Measurements from ENCODE around the gene SNPH.

The SNPH gene

DNA sequence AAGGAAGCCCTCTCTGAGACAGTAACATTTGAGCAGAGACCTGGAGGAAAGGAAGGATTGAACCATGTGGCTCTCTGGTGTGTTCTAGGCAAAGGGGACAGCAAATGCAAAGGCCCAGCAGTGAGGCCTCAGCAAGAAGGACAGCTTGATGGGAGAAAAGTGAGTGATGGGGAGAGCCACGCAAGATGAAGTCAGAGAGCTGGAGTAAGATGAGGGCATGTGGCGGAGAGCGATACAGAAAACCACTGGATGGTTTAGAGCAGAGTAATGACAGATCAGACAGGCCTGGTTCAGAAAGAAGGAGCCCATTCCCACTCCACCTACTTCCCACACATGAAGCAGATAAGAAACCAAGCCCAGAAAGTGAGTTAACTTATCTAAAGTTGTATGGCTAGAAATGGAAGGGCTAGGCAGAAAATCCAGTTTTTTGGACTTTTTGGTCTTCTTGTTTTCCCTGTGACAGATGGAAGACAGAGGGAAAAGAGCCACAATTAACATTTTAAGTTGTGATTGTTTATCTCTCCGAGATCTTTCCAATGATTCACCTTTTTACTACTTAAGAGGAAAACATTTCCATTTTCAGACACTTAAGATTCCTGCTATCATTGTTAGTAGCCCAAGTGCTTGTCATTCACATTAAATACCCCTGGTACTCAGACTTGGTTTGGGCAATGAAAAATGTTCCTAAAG, 723 bp upstream of the SNPH start:
- DNase-seq, result no peak

- no peak for DNase-seq
Measured at GRCh38 chr20:1265916-1266166, 253 bp upstream of the SNPH start.

- DNase-seq, result peak; percentile 14
Measured at GRCh38 chr20:1267161-1267560, 1.1 kb downstream of the SNPH start.

DNA sequence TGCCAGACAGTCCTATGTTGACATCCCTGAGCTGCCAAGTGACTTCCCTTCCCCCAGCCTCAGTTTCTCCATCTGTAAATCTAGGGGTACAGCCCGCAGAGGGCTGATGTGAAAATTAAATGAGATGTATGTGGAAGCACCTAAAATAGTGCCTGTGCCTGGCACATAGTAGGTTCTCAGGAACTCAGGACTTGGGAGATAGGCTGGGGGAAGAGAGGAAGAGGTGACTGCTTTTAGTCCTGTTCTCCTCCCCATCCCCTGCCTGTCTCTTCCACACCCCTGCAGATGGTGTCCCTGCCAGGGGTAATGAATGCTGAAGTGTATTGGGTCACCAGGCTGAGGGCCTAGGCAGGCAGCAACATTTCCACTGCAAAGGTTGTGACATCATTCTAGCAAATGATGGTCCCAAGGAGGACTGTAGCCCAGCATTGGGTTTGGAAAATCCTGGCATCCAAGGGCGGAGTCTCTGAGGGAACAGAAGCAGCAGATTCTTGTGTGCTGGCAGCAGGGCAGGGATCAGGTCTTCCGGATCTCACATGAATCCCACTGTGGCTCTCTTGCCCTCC, 1.8 kb downstream of the SNPH start:
- DNase-seq, result peak; percentile 11

DNA sequence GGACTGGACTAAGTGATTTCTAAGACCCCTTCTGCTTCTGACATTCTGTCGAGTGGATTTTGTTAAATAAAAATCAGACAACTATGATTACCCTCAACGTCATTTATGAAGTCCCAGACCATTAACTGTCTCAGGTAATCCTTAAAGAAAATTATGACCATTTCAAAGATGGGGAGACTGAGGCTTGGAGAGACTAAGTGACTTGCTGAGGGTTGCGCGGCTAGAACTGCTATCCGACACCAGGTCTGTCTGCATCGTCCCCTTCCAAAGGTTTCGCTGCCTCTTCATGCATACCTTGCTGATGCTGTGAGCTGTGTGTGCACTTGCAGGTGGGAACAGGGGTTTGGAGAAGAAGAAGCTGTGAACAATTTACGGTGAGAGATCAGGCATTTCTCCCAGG, 3.1 kb downstream of the SNPH start:
- DNase-seq, result peak; percentile 2

- DNase-seq, result no peak
Measured at GRCh38 chr20:1269850-1270249, 3.8 kb downstream of the SNPH start.

GRCh38 chr20:1272368-1273100, 6.4 kb downstream of the SNPH start:
- DNase-seq, result peak; percentile 33

DNA sequence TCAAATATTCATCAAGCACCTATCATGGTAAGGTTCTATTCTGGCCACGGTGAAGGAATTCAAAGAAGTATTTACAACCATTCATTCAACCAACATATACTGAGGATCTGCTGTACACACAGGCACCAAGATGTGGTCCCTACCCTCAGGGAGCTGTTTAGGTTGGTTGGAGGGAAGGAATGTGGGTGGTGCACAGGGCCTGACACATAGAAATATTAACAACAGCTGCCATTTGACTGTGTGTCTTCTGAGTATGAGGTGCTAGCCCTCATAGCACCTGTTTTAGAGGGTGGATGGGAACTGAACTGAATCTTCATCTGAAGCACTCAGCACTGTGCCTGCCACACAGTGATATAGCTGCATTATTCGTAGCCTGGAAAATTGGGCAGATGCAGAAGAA, 7.3 kb downstream of the SNPH start:
- peak; percentile 12 for DNase-seq

GRCh38 chr20:1274485-1275311, 8.6 kb downstream of the SNPH start:
- peak; percentile 10 for DNase-seq

DNA sequence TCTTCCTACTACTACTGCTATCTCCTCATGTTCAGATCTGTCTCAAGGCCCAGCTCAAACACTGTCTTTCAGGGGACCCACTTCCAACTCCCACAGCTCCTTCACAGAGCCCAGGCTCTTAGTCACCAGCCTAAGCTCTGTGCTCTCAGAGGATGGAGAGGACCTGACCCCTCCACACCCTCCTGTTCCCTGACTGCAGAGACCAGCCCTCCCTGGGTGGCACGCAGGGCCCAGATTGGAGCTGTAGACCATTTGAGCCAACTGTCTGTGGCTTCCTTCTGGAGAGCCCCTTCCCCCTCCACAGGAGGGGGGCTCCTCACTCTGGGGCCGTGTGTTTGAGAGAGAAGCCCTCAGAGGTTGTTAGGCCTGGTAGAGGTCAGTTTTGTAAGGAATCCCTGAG, 9.8 kb downstream of the SNPH start:
- DNase-seq, result peak; percentile 2

DNA sequence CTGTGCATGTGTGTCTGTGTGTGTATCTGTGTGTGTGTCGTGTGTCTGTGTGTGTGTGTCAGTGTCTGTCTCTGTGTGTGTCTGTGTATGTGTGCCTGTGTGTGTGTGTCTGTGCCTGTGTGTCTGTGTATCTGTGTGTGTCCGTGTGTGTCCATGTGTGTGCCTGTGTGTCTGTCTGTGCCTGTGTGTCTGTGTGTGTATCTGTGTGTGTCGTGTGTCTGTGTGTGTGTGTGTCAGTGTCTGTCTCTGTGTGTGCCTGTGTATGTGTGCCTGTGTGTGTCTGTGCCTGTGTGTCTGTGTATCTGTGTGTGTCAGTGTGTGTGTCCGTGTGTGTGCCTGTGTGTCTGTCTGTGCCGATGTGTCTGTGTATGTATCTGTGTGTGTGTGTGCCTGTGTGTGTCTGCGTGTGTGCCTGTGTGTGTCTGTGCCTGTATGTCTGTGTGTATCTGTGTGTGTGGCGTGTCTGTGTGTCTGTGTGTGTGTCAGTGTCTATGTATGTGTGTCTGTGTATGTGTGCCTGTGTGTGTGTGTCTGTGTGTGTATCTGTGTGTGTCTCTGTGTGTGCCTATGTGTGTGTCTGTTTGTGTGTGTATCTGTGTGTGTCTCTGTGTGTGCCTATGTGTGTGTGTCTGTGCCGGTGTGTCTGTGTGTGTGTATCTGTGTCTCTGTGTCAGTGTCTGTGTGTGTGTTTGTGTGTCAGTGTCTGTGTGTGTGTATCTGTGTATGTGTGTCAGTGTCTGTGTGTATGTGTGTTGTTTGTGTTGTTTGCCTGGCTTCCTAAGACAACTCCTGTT, 11.6 kb downstream of the SNPH start:
- peak; percentile 4 for DNase-seq

GRCh38 chr20:1278993-1279392, 12.9 kb downstream of the SNPH start:
- no peak for DNase-seq

DNA sequence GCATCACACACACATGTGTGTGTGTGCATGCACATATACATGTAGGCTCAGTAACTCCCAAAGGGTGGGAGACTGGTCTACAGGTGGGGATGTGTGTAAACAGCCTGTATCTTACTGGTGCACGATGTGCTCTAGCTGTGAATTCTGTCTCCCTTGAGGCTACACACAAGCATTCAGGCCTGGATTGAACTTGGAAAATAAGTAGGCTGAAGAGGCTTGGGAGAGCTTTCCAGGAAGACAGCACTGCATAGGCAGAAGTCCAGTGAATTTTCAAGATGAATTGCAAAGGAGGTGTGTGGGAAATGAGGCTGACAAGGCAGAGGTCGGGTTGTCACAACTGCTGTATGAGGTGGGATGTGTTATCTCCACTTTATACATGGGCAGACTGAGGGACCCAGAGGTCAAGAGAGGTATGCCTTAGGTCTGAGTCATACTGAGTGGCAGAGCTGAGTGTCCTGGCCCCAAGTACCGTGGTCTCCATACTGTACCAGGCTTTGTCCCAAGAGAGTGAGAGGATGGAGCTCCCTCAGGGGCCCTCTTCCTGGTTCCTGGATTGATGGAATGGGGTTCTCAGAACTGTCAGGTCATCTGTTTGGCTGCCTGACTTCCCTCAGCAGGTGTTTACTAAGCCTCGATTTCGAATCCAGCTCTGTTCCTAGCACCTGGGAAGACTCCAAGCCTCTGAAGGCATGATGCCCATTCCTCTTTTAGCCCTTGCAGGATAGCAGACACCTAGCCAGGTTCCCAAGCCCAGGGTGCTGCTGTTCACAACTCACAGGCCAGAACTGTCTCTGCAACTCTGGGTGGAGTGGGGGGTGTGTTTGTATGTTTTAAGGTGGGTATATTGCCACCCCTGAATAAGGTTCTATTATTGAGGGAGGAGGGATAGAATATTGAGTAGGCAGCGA, 14.4 kb downstream of the SNPH start:
- DNase-seq, result peak; percentile 8

DNA sequence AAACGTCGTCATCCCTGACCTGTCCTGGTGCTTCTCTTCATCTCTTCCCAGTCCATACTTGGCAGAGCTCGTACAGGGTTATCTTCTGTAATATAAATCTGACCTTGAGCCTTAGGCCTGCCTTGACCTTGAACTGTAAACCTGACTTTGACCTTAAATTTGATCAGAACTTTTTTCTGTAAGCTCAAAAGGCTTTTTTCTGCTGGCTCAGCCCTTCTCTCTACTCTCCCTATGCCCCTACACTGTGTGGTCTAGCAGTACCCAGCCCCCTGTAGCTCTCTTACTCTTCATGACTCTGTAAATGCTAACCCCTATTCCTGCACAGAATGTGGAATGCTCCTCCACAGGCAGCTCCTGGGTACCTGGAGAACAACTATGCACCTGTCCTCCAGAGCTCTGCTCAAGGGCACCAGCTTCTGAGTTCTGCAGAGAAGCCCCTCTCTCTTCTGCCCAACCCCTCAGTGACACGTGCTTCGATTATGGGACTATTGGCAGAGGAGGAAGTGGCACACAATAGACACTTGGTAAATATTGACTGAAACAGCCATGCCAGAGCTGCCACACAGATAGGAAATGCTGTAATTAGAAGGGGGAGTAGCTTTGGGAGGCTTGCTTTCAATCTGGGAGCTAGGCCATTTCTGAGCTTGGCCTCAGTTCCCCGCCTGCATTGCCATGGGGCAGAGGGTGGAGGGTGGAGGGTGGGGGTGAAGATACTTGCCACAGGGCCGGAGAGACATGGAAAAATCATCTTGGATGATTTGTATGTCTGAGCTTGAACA, 15.4 kb downstream of the SNPH start:
- DNase-seq, result peak; percentile 8

DNA sequence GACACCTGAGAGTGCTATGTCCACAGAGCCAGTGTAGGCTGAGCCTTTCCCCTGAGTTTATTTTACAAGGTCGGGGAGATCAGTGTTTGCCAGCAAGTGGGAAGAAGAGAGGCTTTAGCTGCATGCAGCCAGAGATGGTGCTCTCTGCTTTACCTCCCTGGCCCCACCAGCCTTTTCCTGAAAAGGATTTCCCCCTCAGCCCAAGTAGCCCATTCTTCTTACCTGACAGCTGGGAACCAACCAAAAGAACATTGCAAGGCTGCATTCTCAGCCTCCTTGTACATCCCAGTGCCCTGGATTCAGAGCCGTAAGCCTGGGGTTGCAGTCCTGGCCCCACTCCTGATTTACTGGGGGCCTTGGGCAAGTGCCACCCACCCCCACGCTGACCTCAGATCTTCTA, 16.9 kb downstream of the SNPH start:
- DNase-seq, result peak; percentile 3

DNA sequence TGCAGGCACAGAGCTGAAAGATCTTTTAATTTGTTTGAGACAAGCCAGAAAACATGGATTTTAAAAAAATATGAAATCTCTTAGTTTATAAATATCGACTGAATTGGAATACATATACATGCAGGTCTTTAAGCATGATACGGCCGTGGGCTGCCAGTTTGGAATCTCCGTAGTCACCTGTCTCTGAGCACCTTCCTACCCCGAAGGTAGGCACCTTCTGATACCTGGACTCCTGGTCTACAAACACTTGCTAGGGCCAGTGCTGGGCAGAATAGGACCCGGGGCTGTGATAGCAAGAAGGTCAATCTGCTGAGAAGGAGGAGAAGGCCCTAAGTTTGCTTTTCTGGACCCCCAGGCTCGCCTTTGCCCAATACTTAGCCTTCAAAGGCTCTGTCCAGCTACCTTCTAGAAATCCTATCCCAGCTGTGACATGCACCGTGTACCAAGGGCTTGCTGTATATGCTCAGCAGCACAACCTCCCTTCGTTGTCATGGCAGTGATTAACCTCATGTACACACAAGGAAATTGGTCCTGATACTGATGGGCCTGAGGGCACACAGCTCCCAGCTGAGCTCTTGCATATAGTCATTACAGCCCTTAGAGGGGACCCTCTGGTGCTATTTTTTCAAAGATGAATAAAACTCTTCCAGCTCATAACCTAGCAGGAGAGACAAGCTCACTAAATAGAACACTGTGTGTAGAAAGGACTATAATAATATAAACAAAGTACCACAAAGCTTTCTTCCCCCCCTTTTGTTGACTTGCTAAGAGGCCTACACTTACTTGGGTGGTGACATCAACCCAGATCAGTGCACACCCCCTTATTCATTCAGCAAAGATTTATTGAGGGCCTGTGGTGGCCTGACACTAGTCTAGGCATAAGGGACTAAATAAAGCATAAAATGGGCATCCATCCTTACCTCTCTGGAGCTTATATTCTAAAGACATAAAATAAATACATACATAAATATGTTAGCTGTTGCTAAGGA, 17.7 kb downstream of the SNPH start:
- peak; percentile 9 for DNase-seq

DNA sequence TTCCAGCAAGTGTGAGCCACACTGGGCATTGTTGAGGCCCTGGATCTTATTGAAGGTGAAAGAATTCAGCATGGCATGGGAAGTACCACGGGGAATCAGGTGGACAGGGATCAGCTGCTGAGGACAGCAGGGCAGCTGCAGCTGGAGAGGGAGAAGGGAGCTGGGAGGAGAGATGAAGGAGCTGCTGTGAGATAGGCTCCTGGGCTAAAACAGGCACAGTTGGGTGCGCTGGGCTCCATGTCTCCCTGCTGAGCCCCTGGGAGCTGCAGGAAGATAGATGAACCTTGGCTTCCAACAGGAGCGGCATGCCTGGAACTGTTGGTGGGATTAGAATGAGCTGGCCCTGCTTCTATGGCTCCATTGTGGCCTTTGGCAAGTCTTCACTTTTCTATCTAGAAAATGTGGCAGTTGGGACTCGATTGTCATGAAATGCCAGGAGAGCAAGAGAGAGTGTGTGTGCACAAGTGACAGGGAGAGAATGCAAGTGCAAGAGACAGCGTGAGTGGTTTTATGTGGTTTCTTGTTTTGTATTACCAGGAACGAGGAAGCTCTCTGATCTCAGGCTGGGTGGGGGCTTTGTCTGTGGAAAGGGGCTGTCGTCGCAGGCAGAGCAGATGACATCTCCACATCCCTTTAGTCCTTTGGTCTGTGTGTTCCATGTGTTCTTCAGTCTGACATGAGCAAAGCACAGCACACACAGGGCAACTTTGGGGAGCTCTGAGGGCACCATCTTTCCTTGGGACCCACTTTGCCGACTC, 20.4 kb downstream of the SNPH start:
- no peak for DNase-seq

GRCh38 chr20:1287306-1287705, 21.2 kb downstream of the SNPH start:
- no peak for DNase-seq
